Muscle of leg (tissue), 11 donors: ENCODE measurements around the gene LRRC32. TPM values are rescaled to one million over a fixed set of nuclear protein-coding genes. Genes with fewer than 3 reads are reported as not detected.

Source experiments
- DNase-seq: peaks from one replicate; pipeline ENCODE4 v3.0.0; 2013
- H3K27ac ChIP-seq: one replicate; pipeline ENCODE4 v1.5.1; 2013; ENCODE audit warnings: mild to moderate bottlenecking, low read length, control low read depth
- H3K27me3 ChIP-seq: one replicate; pipeline ENCODE4 v1.6.1; 2013; ENCODE audit warnings: low read length; ENCODE audit not compliant: control insufficient read depth, insufficient read depth
- H3K36me3 ChIP-seq: one replicate; pipeline ENCODE4 v1.6.1; 2013; ENCODE audit warnings: low read length; ENCODE audit not compliant: control insufficient read depth, insufficient read depth
- H3K4me1 ChIP-seq: one replicate; pipeline ENCODE4 v1.6.1; 2013; ENCODE audit warnings: low read length; ENCODE audit not compliant: control insufficient read depth, insufficient read depth
- H3K4me3 ChIP-seq: one replicate; pipeline ENCODE4 v1.5.1; 2013; ENCODE audit warnings: low read length, control low read depth
- H3K9me3 ChIP-seq: replicated peaks from 2 replicates; pipeline ENCODE4 v1.6.1; 2013; ENCODE audit warnings: low read depth, low read length; ENCODE audit not compliant: control insufficient read depth
- WGBS: methylation state at CpG from one replicate; pipeline ENCODE4 v1.1.5; 2013; ENCODE audit warnings: missing lambda C conversion rate; ENCODE audit not compliant: insufficient coverage; 5-methylcytosine and 5-hydroxymethylcytosine counted together
- polyA plus RNA-seq, 8 donors: library from polyadenylated mRNA; unstranded; fragments of 120-200 nt; gene quantifications; one replicate each; pipeline versions ENCODE4 v1.2.1 to v1.2.3, GENCODE V29; 2013; ENCODE audit warnings: inconsistent platforms in 1 of 8, low replicate concordance in 1 of 8; ENCODE audit not compliant: insufficient read length in 8 of 8, insufficient read depth in 1 of 8
- total RNA-seq: library from RNA; stranded (reverse); fragments of 120-200 nt; gene quantifications from one replicate; pipeline ENCODE4 v1.2.4, GENCODE V29; 2013

The LRRC32 gene
- total and polyA plus RNA-seq, 9 donors: 21.8 to 37.5 (median 31.8) TPM

GRCh38 chr11:76666408-76666807 is 4.1 kb downstream of the LRRC32 start:
- Histone ChIP-seq H3K36me3 (peaks cover 17% of the 10 kb centered on the region), H3K9me3 (no peaks in the 10 kb centered on the region), H3K27ac (peak overlapping the region; percentile 51), H3K4me1 (peaks cover 65% of the 10 kb centered on the region), H3K27me3 (peaks cover 21% of the 10 kb centered on the region), H3K4me3 (no peak overlapping the region)
- DNase-seq: peak; percentile 55
- 15% methylated on average over 7 of the region's 7 CpGs for WGBS

- peaks cover 17% of the 10 kb centered on the region for H3K36me3 ChIP-seq
- peaks cover 60% of the 10 kb centered on the region for H3K4me1 ChIP-seq
- H3K4me3 ChIP-seq: no peak overlapping the region
- DNase-seq: no peak
- 66% methylated on average over 3 of the region's 6 CpGs for WGBS
- peak overlapping the region; percentile 51 for H3K27ac ChIP-seq
- peaks cover 17% of the 10 kb centered on the region for H3K27me3 ChIP-seq
- no peaks in the 10 kb centered on the region for H3K9me3 ChIP-seq
Measured at GRCh38 chr11:76665921-76666351, 4.6 kb downstream of the LRRC32 start.

- H3K9me3 ChIP-seq: no peaks in the 10 kb centered on the region
- peaks cover 56% of the 10 kb centered on the region for H3K4me1 ChIP-seq
- H3K36me3 ChIP-seq: peaks cover 18% of the 10 kb centered on the region
- no peak overlapping the region for H3K27ac ChIP-seq
- WGBS: no CpG with 5 or more reads among the region's 2 CpGs
- no peak overlapping the region for H3K4me3 ChIP-seq
- peaks cover 11% of the 10 kb centered on the region for H3K27me3 ChIP-seq
- DNase-seq: no peak
Measured at GRCh38 chr11:76665172-76665571, 5.4 kb downstream of the LRRC32 start.

GRCh38 chr11:76664578-76665061 is 5.9 kb downstream of the LRRC32 start:
- peaks cover 50% of the 10 kb centered on the region for H3K4me1 ChIP-seq
- 39% methylated on average over 6 of the region's 11 CpGs for WGBS
- peak overlapping the region; percentile 4 for H3K27ac ChIP-seq
- H3K9me3 ChIP-seq: no peaks in the 10 kb centered on the region
- peaks cover 24% of the 10 kb centered on the region for H3K36me3 ChIP-seq
- peaks cover 6% of the 10 kb centered on the region for H3K27me3 ChIP-seq
- DNase-seq: no peak
- H3K4me3 ChIP-seq: no peak overlapping the region

GRCh38 chr11:76663912-76664440 is 6.6 kb downstream of the LRRC32 start:
- Histone ChIP-seq H3K27me3 (peaks cover 2% of the 10 kb centered on the region), H3K36me3 (peaks cover 24% of the 10 kb centered on the region), H3K4me1 (peaks cover 47% of the 10 kb centered on the region), H3K27ac (no peak overlapping the region), H3K9me3 (no peaks in the 10 kb centered on the region), H3K4me3 (no peak overlapping the region)
- 81% methylated on average over 5 of the region's 7 CpGs for WGBS
- no peak for DNase-seq

GRCh38 chr11:76663486-76663810 is 7.1 kb downstream of the LRRC32 start:
- peaks cover 45% of the 10 kb centered on the region for H3K4me1 ChIP-seq

GRCh38 chr11:76662656-76663485 is 7.7 kb downstream of the LRRC32 start:
- WGBS: 85% methylated on average over 8 of the region's 13 CpGs
- no peaks in the 10 kb centered on the region for H3K27me3 ChIP-seq
- H3K9me3 ChIP-seq: no peaks in the 10 kb centered on the region
- no peak overlapping the region for H3K27ac ChIP-seq
- H3K4me3 ChIP-seq: no peak overlapping the region
- peaks cover 50% of the 10 kb centered on the region for H3K4me1 ChIP-seq
- H3K36me3 ChIP-seq: peaks cover 24% of the 10 kb centered on the region
- no peak for DNase-seq

More at GRCh38 chr11:76663486-76663810, 7.1 kb downstream of the LRRC32 start:
- peaks cover 24% of the 10 kb centered on the region for H3K36me3 ChIP-seq
- H3K27me3 ChIP-seq: no peaks in the 10 kb centered on the region
- no peak overlapping the region for H3K27ac ChIP-seq
- no peaks in the 10 kb centered on the region for H3K9me3 ChIP-seq
- no peak overlapping the region for H3K4me3 ChIP-seq
- no peak for DNase-seq
- WGBS: 65% methylated on average over 2 of the region's 2 CpGs

GRCh38 chr11:76661834-76662434 is 8.6 kb downstream of the LRRC32 start:
- Histone ChIP-seq H3K4me3 (no peak overlapping the region), H3K36me3 (peaks cover 24% of the 10 kb centered on the region), H3K4me1 (peaks cover 51% of the 10 kb centered on the region), H3K27ac (no peak overlapping the region), H3K27me3 (no peaks in the 10 kb centered on the region), H3K9me3 (no peaks in the 10 kb centered on the region)
- DNase-seq: no peak
- WGBS: 80% methylated on average over 2 of the region's 6 CpGs

- Histone ChIP-seq H3K27me3 (no peaks in the 10 kb centered on the region), H3K27ac (no peak overlapping the region), H3K36me3 (peaks cover 24% of the 10 kb centered on the region), H3K9me3 (no peaks in the 10 kb centered on the region), H3K4me1 (peaks cover 52% of the 10 kb centered on the region), H3K4me3 (no peak overlapping the region)
- DNase-seq: no peak
- 80% methylated on average over 4 of the region's 11 CpGs for WGBS
Measured at GRCh38 chr11:76661306-76661751, 9.2 kb downstream of the LRRC32 start.
